SU-DHL-6 (cell line): Measurements from ENCODE around the gene DUS4L.

Source experiments
- CTCF ChIP-seq: fragments of 200-600 bp; sonication (generic); IDR thresholded peaks from one replicate; pipeline ENCODE4 v1.5.1; 2017; ENCODE audit warnings: antibody characterized with exemption, mild to moderate bottlenecking, low read length, moderate library complexity; ENCODE audit not compliant: insufficient read depth, poor library complexity, severe bottlenecking
- EZH2phosphoT487 ChIP-seq: fragments of 200-600 bp; sonication (generic), shearing (Covaris generic); conservative IDR thresholded peaks from 2 replicates; pipeline ENCODE4 v1.6.1; 2018; ENCODE audit warnings: mild to moderate bottlenecking, antibody characterized with exemption, low read length, moderate library complexity, mixed read lengths

DNA sequence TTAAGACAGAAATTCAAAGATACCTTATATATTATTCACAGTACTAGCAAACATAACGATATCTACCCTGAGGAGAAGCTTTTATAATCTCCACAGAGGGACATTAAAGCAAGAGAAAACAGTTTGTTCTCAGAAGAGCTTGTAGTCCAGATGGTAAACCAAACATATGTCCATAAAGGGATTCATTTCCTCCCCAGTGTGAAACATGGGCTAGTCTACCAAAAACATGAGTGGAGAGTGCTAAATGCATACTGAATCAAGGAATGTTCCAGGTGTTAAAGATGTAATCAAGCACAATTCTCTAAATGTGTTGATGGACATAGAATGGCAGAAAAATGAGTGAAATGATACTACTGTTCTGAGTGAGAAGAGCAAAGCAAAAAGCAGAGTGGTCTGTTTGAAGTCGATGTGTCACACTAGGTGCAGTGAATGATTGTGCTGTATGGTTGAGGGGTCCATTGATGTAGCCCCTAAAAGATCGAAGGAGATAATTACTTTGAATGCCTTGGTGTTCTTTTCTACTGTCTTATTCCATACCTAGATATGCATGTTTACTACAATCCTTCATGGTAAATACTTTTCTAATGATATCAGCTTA is 41.5 kb downstream of the DUS4L start:
- TF ChIP-seq CTCF = no peak
- TF ChIP-seq EZH2phosphoT487 = no peak
